ENCODE results near the gene NRGN. TPM values are rescaled to one million over a fixed set of nuclear protein-coding genes. Genes with fewer than 3 reads are reported as not detected.
"Not testable (repeated sequence)": the region's sequence is repeated elsewhere in the genome, so short reads cannot be mapped to it uniquely, and the experiment has no call there.

NRGN gene
- polyA plus RNA-seq, 4 donors, result 5.6 to 29.4 (median 17.9) TPM

GRCh38 chr11:124756033-124756752 lies 16.5 kb downstream of the NRGN start:
- no peak for DNase-seq (ENCODE audit: low read depth in 4 of 4, low spot score in 3 of 4)

GRCh38 chr11:124756753-124757227 lies 17.0 kb downstream of the NRGN start:
- no peak for DNase-seq (ENCODE audit: low read depth in 4 of 4, low spot score in 3 of 4)

GRCh38 chr11:124757320-124757719 lies 17.6 kb downstream of the NRGN start:
- no peak for DNase-seq (ENCODE audit: low read depth in 4 of 4, low spot score in 3 of 4)

GRCh38 chr11:124758355-124759265 lies 18.9 kb downstream of the NRGN start:
- no peak for DNase-seq (ENCODE audit: low read depth in 4 of 4, low spot score in 3 of 4)

DNA sequence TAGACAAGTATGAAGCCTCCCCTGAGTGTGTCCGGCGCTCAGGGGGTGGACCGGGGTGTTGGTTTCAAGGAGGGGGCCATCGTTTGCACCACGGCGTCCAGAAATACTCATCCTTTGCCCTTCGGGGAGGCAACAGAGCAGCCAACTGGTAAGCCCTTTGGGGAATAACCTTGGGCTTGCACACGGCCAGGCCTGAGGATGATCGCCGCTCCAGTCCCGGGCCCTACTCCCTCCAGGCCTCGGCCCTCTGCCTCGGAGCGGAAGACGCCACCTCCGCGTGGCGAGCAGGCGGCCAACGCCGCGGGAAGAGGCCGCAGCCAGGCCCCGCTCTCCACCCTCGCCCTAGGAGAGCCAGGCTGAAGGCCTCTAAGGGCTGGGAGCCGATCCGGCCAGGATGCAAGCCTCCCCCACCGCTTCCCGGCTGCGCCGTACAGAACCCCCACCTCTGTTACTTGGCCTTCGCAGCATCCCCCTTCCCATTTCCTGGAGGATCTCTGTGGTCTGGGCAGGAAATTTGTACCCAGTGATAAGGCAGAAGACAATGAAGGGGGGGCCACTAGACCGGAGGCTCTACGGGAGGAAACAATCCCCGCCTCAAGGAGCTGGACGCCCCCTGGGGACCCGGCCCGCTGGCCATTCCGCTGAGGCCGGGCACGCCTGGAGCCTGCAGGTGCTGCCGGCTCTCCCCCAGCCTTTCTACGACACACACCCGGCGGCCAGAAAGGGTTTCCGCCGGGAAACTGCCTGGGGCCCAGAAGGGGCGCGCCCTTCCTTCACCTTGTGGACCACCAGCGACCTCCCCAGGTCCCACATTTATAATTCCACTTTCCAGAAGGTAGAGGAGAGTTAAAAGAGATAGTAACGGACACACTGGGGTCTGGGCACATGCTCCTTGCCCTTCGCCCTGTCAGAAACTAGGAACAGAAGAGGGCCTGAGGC lies 19.8 kb downstream of the NRGN start:
- no peak for DNase-seq (ENCODE audit: low read depth in 4 of 4, low spot score in 3 of 4)

GRCh38 chr11:124760205-124760652 lies 20.5 kb downstream of the NRGN start:
- DNase-seq (ENCODE audit: low read depth in 4 of 4, low spot score in 3 of 4), result no peak

- DNase-seq (ENCODE audit: low read depth in 4 of 4, low spot score in 3 of 4), result no peak
Observed at GRCh38 chr11:124760806-124761205, 21.1 kb downstream of the NRGN start.

- DNase-seq (ENCODE audit: low read depth in 4 of 4, low spot score in 3 of 4), result no peak
Observed at GRCh38 chr11:124761301-124762104, 21.8 kb downstream of the NRGN start.

DNA sequence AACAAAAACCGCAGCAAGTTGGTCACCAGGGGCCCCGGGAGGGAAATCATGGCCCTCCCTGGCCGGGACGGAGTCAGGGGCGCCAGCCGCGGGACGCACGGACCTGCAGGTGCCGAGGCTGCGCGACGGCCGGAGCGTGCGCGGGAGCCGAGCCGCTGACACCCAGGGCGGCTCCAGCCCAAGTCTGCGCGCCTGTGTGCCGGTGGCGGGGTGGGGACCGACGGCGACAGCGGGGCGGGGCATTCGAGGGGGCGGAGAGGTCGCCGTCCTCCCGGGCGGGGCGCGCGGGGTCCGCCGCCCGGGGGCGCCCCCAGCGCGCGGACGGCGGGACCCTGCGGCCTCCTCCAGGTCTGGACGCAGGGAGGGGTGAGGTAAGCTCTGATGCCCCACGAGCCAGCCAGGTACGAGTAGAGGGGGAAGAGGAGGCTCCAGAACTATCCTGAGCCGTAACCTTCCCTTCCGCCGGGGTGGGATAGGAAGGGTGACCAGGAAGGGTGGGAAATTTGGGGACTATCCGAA lies 22.4 kb downstream of the NRGN start, which contains the start of gene ESAM:
TSS of gene ESAM (minus strand) at position 186 of the 519 bp plus-strand sequence. CDS start at position 50, 136 bp downstream.
- no peak for DNase-seq (ENCODE audit: low read depth in 4 of 4, low spot score in 3 of 4)

- no peak for DNase-seq (ENCODE audit: low read depth in 4 of 4, low spot score in 3 of 4)
Observed at GRCh38 chr11:124762624-124763155, 22.9 kb downstream of the NRGN start.

DNA sequence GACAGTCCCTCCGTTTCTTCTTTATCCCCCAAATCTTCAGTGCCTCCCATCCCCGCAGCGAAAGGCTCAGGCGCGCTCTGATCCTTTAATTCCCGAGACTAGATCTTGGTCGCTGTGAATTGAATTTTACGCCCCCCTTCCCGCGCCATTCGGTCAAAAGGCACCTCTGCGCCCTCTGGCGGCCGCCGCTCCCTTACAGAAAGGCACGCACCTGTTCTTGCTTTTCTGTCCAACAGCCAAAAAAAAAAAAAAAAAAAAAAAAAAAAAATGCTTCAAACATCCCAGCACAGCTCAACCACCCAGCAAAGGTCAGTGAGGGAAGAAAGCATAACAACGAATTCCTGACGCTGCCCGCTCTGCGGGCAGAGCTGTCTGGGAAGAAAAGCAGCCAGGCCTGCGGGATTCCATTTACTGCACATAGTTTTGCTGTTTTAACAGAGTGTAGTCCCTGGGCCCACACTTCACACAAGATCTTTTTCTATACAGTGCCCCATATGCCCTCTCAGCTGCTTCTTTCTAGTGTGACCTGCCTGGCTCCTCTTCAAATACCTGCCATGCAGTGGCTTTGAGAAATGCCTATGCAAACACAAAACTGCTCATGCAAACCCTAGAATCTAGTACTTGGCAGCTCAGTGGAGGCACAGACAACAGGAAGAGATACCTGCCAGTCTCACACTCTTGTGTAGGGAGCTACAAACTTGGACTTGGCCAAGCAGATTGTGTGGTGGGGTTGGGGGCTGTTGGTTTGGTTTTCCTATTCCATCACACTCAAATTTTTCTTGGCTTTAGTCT lies 23.6 kb downstream of the NRGN start:
- no peak for DNase-seq (ENCODE audit: low read depth in 4 of 4, low spot score in 3 of 4)

DNA sequence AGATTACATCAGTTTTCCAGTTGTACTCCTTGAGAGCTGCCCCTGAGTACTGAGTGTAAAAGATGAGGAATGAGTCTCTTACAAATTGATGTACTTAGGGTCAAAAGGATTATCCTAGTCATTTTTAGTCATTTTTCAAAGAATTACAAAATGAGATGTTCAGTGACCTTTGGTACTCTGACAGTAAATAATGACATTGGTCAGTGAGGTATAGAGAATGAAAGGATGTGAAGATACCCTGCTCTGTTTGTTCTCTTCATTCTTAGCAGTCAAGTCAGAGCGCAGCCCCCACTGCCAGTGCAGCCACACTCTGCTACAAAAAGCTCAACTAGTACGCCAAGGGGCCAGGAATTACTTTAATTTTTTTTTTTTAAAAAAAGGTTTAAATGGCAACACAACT lies 26.4 kb downstream of the NRGN start:
- no peak for DNase-seq (ENCODE audit: low read depth in 4 of 4, low spot score in 3 of 4)

- DNase-seq (ENCODE audit: low read depth in 4 of 4, low spot score in 3 of 4), result no peak
Observed at GRCh38 chr11:124768914-124769313, 29.2 kb downstream of the NRGN start.

DNA sequence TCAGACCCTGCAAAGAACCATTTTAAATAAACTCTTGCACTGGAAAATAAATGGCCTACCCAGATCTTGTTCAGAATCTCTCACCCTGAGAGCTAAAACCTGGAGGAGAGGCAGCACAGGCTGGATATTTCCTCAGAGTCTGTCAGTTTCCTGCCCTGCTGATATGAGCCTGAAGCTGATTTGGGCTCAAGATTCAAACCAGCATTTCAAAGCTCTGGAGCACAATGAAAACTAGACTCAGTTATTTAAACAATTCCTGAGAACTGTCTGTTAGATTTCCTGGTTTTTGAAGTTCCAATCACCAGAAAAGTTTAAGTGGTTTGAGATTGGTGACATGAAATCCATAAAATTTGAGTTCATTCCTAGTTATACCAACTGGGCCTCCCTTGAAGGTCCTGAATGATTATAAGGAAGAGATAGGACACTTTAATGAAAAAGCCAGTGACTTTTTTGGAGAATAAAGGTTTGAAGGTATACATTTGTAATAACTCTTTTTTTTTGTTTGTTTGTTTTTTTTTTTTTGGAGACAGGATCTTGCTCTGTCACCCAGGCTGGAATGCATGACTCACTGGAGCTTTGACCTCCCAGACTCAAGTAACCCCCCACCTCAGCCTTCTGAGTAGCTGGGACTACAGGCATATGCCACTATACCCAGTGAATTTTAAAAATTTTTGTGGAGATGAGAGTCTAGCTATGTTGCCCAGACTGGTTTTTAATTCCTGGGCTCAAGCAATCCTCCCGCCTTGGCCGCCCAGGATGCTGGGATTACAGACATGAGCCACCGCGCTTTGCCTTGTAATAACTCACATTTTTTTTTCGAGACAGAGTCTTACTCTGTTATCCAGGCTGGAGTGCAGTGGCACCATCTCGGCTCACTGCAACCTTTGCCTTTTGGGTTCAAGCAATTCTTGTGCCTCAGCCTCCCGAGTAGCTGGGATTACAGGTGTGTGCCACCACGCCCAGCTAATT lies 30.3 kb downstream of the NRGN start:
- no peak for DNase-seq (ENCODE audit: low read depth in 4 of 4, low spot score in 3 of 4)

GRCh38 chr11:124770959-124771358 lies 31.2 kb downstream of the NRGN start:
- DNase-seq (ENCODE audit: low read depth in 4 of 4, low spot score in 3 of 4), result not testable (repeated sequence)

DNA sequence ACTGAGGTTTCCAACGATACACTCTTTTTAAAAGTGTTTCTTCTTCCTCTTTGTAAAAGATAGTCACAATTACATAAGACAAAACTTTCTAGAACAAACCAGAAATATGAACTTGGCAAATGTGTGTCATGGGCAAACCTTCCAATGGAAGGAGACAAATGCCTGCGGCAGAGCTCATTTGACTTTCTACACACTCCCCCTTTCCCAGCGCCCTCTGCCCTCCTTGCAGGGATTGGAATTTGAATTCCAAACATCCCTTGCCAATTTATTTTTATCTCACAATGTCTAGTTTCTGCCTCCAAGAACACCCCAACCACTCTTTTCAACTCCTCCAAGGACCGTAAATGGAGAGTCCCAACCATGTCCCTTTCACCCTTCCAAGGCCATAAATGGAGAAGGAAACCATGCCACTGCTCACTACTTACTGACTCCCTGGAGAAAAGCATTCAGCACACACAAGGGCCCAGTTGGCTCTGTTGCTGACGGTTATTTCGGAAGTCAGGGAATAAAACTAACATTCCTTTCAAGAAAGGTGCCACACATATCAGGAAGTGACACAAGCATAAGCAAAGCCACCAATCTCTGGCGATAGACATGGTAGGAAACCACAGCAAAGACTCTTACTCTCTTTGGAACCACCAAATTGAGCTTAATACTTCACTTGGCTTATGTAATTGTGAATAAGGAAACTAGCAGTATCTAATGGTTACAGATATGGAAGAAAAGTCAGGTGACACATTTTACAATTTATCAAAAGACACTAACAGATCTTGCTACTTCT lies 37.3 kb downstream of the NRGN start:
- no peak for DNase-seq (ENCODE audit: low read depth in 4 of 4, low spot score in 3 of 4)
